ENCODE results near the gene PDZD4.

DNA sequence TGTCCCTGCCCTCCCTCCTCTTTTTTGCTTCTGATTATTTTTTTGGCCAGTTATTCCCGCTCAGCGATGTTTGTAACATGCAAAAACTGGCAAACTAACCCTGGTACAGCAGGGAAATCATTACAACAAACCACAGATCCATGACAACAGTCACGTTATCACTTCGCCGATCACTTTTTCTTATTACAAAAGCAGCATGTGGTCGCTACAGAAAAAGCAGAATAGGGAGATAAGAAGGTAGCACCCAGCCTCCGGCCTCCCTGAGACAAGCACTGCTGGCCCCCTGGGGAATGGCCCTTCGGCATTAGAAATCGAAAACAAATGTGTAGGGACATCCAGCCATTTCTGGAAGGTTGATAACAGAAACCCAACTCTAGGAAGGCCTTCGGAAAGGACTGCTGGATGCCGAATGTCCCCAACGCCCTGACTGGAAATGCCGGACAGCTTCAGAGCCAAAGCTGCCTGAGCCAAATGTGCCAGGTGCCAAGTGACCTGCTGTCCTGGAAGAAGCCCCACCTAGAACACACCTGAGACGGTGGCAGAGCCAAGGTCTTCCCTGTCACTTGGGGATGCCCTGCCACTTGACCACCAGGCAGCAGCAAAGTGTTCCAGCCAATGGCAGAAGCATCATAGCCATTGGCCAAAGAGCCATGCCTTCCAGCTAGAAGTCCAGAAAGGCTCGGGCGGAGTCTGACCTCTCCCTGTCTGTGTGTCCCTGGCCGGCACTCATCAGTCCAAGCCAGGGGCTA lies 39.1 kb downstream of the PDZD4 start:
- TF ChIP-seq CTCF (IDR thresholded peaks at IDR 0.05) (no peak), POLR2A (IDR thresholded peaks at IDR 0.05) (no peak)

Data from lower leg skin (tissue), 3 donors.